HepG2 (cell line): ENCODE measurements around the gene ZNF618. TPM values are rescaled to one million over a fixed set of nuclear protein-coding genes. Genes with fewer than 3 reads are reported as not detected.

ENCODE experiments used
- ATAC-seq: fragments of 200-7000 bp; cut with Tn5 transposase; 3 replicates; pipeline ENCODE4 v1.9.1; 2020; ENCODE audit warnings: mild to moderate bottlenecking, moderate library complexity
- BruUV-seq: library from RNA; stranded (reverse); fragments of 400-500 nt; replicated peaks from 2 replicates; lab custom pipeline; 2021; lab: Mats Ljungman, UMichigan
- CTCF ChIA-PET: fragments of 300-600 bp; formaldehyde crosslinking; extraction: SDS; loops from one replicate; lab custom pipeline; 2021; ENCODE audit warnings: low total read pairs, inconsistent platforms, low intra/inter-chr PET ratio; lab: Yijun Ruan, JAX
- POLR2A ChIA-PET: fragments of 350-600 bp; sonication (Branson Sonifier 250); formaldehyde crosslinking; loops from one replicate; lab custom pipeline; 2020; ENCODE audit warnings: antibody characterized with exemption, inconsistent platforms; lab: Yijun Ruan, JAX
- DNase-seq: peaks from one replicate; pipeline ENCODE4 v3.0.0-alpha.2; 2015; ENCODE audit warnings: low spot score
- FAIRE-seq: peaks from 3 replicates; lab custom pipeline; 2011; peaks lifted over from hg19 to GRCh38; lab: Jason Lieb, UNC
- H2AFZ ChIP-seq: one replicate; pipeline ENCODE4 v1.6.1; 2011; ENCODE audit warnings: low read length, inconsistent platforms
- H3K27ac ChIP-seq: fragments of 300-600 bp; 3 replicates; pipeline ENCODE4 v1.8.0; 2011; ENCODE audit warnings: mixed run types, mild to moderate bottlenecking, mixed read lengths, low read length, inconsistent platforms; ENCODE audit not compliant: insufficient read depth; ENCODE audit errors: extremely low read length
- H3K27me3 ChIP-seq, 2 experiments: fragments of 200-600 bp in 1 of 2; 2 replicates in 1 of 2; 3 replicates in 1 of 2; pipeline versions ENCODE4 v1.6.0 to v1.8.0; 2011; ENCODE audit warnings: low read length in 2 of 2, mild to moderate bottlenecking in 2 of 2, moderate library complexity in 2 of 2, inconsistent platforms in 1 of 2; ENCODE audit not compliant: insufficient read depth in 2 of 2, control insufficient read depth in 1 of 2
- H3K36me3 ChIP-seq, 2 experiments: fragments of 200-600 bp in 1 of 2; replicated peaks in 1 of 2; 2 replicates in 1 of 2; 3 replicates in 1 of 2; pipeline versions ENCODE4 v1.5.1 to v1.8.0; 2011; ENCODE audit warnings: low read length in 2 of 2, inconsistent platforms in 1 of 2; ENCODE audit not compliant: insufficient read depth in 2 of 2, control insufficient read depth in 1 of 2
- H3K4me1 ChIP-seq: 2 replicates; pipeline ENCODE4 v1.5.1; 2012; ENCODE audit warnings: low read length, inconsistent platforms; ENCODE audit not compliant: insufficient read depth
- H3K4me2 ChIP-seq: 2 replicates; pipeline ENCODE4 v1.6.0; 2011; ENCODE audit warnings: low read depth, low read length, inconsistent platforms
- H3K4me3 ChIP-seq, 3 experiments: fragments of 200-600 bp in 1 of 3; sonication (generic), shearing (Covaris generic) in 1 of 3; replicated peaks in 1 of 3; 2 replicates each; pipeline ENCODE4 v1.5.1; 2011 to 2016; ENCODE audit warnings: low read length in 3 of 3, inconsistent platforms in 2 of 3, low read depth in 2 of 3, mild to moderate bottlenecking in 2 of 3, control low read depth in 1 of 3, mixed read lengths in 1 of 3; ENCODE audit not compliant: insufficient read depth in 1 of 3
- H3K79me2 ChIP-seq: one replicate; pipeline ENCODE4 v1.6.1; 2011; ENCODE audit warnings: low read length, inconsistent platforms; ENCODE audit not compliant: insufficient read depth
- H3K9ac ChIP-seq: 2 replicates; pipeline ENCODE4 v1.6.0; 2011; ENCODE audit warnings: mild to moderate bottlenecking, low read depth, low read length, inconsistent platforms; ENCODE audit not compliant: insufficient read depth
- H3K9me3 ChIP-seq: 2 replicates; pipeline ENCODE4 v1.5.1; 2012; ENCODE audit warnings: mild to moderate bottlenecking, low read length
- H4K20me1 ChIP-seq: 2 replicates; pipeline ENCODE4 v1.6.0; 2011; ENCODE audit warnings: inconsistent platforms, mild to moderate bottlenecking, low read length, moderate library complexity; ENCODE audit not compliant: insufficient read depth
- BCL6 ChIP-seq: IDR thresholded peaks from 2 replicates; pipeline ENCODE4 v1.6.1; 2016; ENCODE audit warnings: missing genetic modification reagents, missing compliant biosample characterization
- ELF1 ChIP-seq: sonication (generic); formaldehyde crosslinking; IDR thresholded peaks from 2 replicates; pipeline ENCODE4 v1.4.0; 2020; ENCODE audit warnings: missing genetic modification reagents
- EP300 ChIP-seq, 3 experiments: sonication (generic) in 1 of 3; formaldehyde crosslinking in 1 of 3; IDR thresholded peaks; 2 replicates each; pipeline versions ENCODE4 v1.5.1 to v1.6.1; 2011 to 2020; ENCODE audit warnings: low read depth in 2 of 3, low read length in 2 of 3, borderline replicate concordance in 1 of 3, improper control_type of control experiment in 1 of 3, mild to moderate bottlenecking in 1 of 3, missing genetic modification reagents in 1 of 3, moderate library complexity in 1 of 3
- FOXP1 ChIP-seq, 2 experiments: fragments of 450-650 bp in 1 of 2; IDR thresholded peaks; 2 replicates each; pipeline ENCODE4 v1.6.1; 2017 to 2018; ENCODE audit warnings: antibody characterized with exemption in 1 of 2
- MIER3 ChIP-seq: IDR thresholded peaks from 2 replicates; pipeline ENCODE4 v1.6.1; 2016; ENCODE audit warnings: missing compliant biosample characterization, borderline replicate concordance
- SNRNP70 ChIP-seq: fragments of 200-400 bp; formaldehyde crosslinking; IDR thresholded peaks from 2 replicates; pipeline ENCODE4 v1.6.1; 2017; ENCODE audit warnings: mild to moderate bottlenecking, low read depth, low read length, moderate library complexity
- TFE3 ChIP-seq: IDR thresholded peaks from 2 replicates; pipeline ENCODE4 v1.6.1; 2016
- ZMYM4 ChIP-seq: sonication (generic); formaldehyde crosslinking; IDR thresholded peaks from 2 replicates; pipeline ENCODE4 v1.8.1; 2023; ENCODE audit warnings: mild to moderate bottlenecking, missing genetic modification reagents
- ZNF652 ChIP-seq: IDR thresholded peaks from 2 replicates; pipeline ENCODE4 v1.6.1; 2016; ENCODE audit warnings: low read depth, borderline replicate concordance
- WGBS: methylation state at CpG from one replicate; pipeline ENCODE4 v1.1.6; 2017; ENCODE audit warnings: low lambda C conversion rate; 5-methylcytosine and 5-hydroxymethylcytosine counted together
- in situ Hi-C: cut with HindIII; loops from 2 replicates; pipeline ENCODE4 v1.10.0; 2017; ENCODE audit warnings: low pct_unique_long_range_greater_than_20kb; ENCODE audit not compliant: extremely low pct_ligation_motif_present
- intact Hi-C: fragments of 100-400 bp; cut with micrococcal nuclease; formaldehyde crosslinking; loops from one replicate; pipeline ENCODE4 v1.10.0; 2022; ENCODE audit not compliant: unreplicated experiment
- polyA plus RNA-seq, 8 experiments: library from polyadenylated mRNA; depleted of rRNA in 3 of 8; stranded (reverse) in 7 of 8; unstranded in 1 of 8; fragments of >200 nt; fragmentation: Illumina TruSeq in 4 of 8; extraction: Trizol in 4 of 8; gene quantifications; 2 replicates each; pipeline versions ENCODE4 v1.2.1 to v1.2.3, GENCODE V29; 2011 to 2016; ENCODE audit warnings: low read depth in 4 of 8, missing spikeins in 1 of 8, mixed read lengths in 1 of 8; ENCODE audit not compliant: insufficient read depth in 1 of 8
- total RNA-seq, 5 experiments: library from RNA; depleted of rRNA; stranded (reverse); fragments of >200 nt; fragmentation: Illumina TruSeq; extraction: Trizol; gene quantifications; 2 replicates each; pipeline ENCODE4 v1.2.3, GENCODE V29; 2016; ENCODE audit warnings: low read depth in 1 of 5
- TF ChIP-seq, protein P1 (sequence below): sonication (generic); formaldehyde crosslinking; IDR thresholded peaks from 2 replicates; pipeline ENCODE4 v1.8.1; 2022; ENCODE audit warnings: low read depth, mild to moderate bottlenecking, missing genetic modification reagents
- TF ChIP-seq, protein P2 (sequence below), 2 experiments: sonication (generic) in 1 of 2; formaldehyde crosslinking in 1 of 2; IDR thresholded peaks; 2 replicates each; pipeline versions ENCODE4 v1.6.1 to v1.9.0; 2014 to 2022; ENCODE audit warnings: antibody characterized with exemption in 1 of 2, borderline replicate concordance in 1 of 2, inconsistent platforms in 1 of 2, low read depth in 1 of 2, missing genetic modification reagents in 1 of 2

The ZNF618 gene
- total and polyA plus RNA-seq, 2 of the 13 experiments (the other 11 are each of a cell fraction or from before 2014, with no cell fraction given), result 0.07 TPM

GRCh38 chr9:114099669-114100270 lies 223.7 kb downstream of the ZNF618 start:
- peak overlapping the region; percentile 59; the same call in 1 of the 2 replicates for H3K9ac ChIP-seq
- intact Hi-C loops (no loop called here), in situ Hi-C loops (loop anchor here (5.0 kb wide), 1 partner anchor 193 kb away; no protein-coding TSS in a partner anchor)
- H3K4me2 ChIP-seq, result peak overlapping the region; percentile 82
- H3K27me3 ChIP-seq, result no peaks in the 10 kb centered on the region
- peaks cover 0 to 1% of the 10 kb centered on the region in 2 experiments; a peak in 1 of 5 replicates for H3K36me3 ChIP-seq
- BruUV-seq, result no TSS peak
- ATAC-seq (peak; percentile 70), DNase-seq (no peak), FAIRE-seq (peak; percentile 28)
- H4K20me1 ChIP-seq, result no peaks in the 10 kb centered on the region
- ChIA-PET POLR2A (interaction anchor here (1.1 to 1.9 kb wide), 18 partner anchors 9 to 229 kb away, joined by 3 to 63 read pairs (median 6); partner anchors contain the start of genes AMBP and COL27A1), CTCF (no interaction called here)
- WGBS, result 10% methylated on average over 1 of the region's 2 CpGs
- H3K4me3 ChIP-seq, result peak overlapping the region; percentile 27 to 67 (median 45)
- no peaks in the 10 kb centered on the region for H3K79me2 ChIP-seq
- H3K4me1 ChIP-seq, result peaks cover 53% of the 10 kb centered on the region
- H3K27ac ChIP-seq, result peak overlapping the region; percentile 55
- H2AFZ ChIP-seq, result peak overlapping the region; percentile 0
- H3K9me3 ChIP-seq, result peaks cover 13% of the 10 kb centered on the region
- no peak for TF ChIP-seq TFE3 (CRISPR knock-in tag)
- TF ChIP-seq ELF1 (CRISPR knock-in tag), result no peak
- no peak for TF ChIP-seq FOXP1 (IDR thresholded peaks at IDR 0.05)
- no peak for TF ChIP-seq FOXP1 (CRISPR knock-in tag; IDR thresholded peaks at IDR 0.05)
- 0 out of 2 replicates have a peak, but pooled peaks have one; percentile 24 for TF ChIP-seq BCL6 (CRISPR knock-in tag)
- TF ChIP-seq, protein P1, sequence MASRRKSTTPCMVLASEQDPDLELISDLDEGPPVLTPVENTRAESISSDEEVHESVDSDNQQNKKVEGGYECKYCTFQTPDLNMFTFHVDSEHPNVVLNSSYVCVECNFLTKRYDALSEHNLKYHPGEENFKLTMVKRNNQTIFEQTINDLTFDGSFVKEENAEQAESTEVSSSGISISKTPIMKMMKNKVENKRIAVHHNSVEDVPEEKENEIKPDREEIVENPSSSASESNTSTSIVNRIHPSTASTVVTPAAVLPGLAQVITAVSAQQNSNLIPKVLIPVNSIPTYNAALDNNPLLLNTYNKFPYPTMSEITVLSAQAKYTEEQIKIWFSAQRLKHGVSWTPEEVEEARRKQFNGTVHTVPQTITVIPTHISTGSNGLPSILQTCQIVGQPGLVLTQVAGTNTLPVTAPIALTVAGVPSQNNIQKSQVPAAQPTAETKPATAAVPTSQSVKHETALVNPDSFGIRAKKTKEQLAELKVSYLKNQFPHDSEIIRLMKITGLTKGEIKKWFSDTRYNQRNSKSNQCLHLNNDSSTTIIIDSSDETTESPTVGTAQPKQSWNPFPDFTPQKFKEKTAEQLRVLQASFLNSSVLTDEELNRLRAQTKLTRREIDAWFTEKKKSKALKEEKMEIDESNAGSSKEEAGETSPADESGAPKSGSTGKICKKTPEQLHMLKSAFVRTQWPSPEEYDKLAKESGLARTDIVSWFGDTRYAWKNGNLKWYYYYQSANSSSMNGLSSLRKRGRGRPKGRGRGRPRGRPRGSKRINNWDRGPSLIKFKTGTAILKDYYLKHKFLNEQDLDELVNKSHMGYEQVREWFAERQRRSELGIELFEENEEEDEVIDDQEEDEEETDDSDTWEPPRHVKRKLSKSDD (CRISPR knock-in tag), result no peak
- TF ChIP-seq ZNF652, result peak; percentile 90
- TF ChIP-seq EP300 (IDR thresholded peaks at IDR 0.05; ENCODE audit: low read depth in 2 of 2, low read length in 2 of 2), result no peak
- TF ChIP-seq EP300 (CRISPR knock-in tag; IDR thresholded peaks at IDR 0.05; ENCODE audit: borderline replicate concordance), result no peak
- TF ChIP-seq ZMYM4 (CRISPR knock-in tag), result no peak
- TF ChIP-seq MIER3 (CRISPR knock-in tag), result no peak
- TF ChIP-seq, protein P2, sequence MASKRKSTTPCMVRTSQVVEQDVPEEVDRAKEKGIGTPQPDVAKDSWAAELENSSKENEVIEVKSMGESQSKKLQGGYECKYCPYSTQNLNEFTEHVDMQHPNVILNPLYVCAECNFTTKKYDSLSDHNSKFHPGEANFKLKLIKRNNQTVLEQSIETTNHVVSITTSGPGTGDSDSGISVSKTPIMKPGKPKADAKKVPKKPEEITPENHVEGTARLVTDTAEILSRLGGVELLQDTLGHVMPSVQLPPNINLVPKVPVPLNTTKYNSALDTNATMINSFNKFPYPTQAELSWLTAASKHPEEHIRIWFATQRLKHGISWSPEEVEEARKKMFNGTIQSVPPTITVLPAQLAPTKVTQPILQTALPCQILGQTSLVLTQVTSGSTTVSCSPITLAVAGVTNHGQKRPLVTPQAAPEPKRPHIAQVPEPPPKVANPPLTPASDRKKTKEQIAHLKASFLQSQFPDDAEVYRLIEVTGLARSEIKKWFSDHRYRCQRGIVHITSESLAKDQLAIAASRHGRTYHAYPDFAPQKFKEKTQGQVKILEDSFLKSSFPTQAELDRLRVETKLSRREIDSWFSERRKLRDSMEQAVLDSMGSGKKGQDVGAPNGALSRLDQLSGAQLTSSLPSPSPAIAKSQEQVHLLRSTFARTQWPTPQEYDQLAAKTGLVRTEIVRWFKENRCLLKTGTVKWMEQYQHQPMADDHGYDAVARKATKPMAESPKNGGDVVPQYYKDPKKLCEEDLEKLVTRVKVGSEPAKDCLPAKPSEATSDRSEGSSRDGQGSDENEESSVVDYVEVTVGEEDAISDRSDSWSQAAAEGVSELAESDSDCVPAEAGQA (IDR thresholded peaks at IDR 0.05; ENCODE audit: low read depth), result no peak
- TF ChIP-seq, protein P2 (CRISPR knock-in tag; IDR thresholded peaks at IDR 0.05; ENCODE audit: borderline replicate concordance), result no peak
- TF ChIP-seq SNRNP70, result no peak
